Ammon's horn (tissue), 1 donor: ENCODE results near the gene EIF2B5.
"Not testable (repeated sequence)": the region's sequence is repeated elsewhere in the genome, so short reads cannot be mapped to it uniquely, and the experiment has no call there.

Experiments used
- DNase-seq: peaks from one replicate; pipeline ENCODE4 v3.0.0-alpha.2; 2016; ENCODE audit warnings: low spot score

Gene EIF2B5

DNA sequence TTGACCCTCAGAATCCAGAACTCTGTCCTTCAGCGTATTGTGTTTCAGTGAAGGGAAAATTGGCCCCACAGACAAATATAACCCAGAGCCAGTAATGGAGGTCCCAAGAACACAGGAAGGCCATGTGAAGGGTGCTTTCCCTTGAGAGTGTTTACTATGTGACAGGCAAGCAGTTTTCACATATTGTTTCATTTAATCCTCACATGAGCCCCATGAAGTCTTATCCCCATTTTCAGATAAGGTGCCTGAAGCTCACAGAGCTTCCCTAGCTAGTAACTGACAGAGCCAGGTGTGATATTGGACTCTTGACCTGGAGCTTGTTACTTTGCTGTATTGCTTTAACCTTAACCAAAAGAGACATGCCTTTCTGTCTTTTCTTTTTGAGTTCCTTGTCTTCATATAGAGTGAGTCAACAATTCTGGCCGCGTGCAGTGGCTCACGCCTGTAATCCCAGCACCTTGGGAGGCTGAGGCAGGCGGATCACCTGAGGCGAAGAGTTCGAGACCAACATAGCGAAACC lies 10.7 kb downstream of the EIF2B5 start:
- DNase-seq = no peak

DNA sequence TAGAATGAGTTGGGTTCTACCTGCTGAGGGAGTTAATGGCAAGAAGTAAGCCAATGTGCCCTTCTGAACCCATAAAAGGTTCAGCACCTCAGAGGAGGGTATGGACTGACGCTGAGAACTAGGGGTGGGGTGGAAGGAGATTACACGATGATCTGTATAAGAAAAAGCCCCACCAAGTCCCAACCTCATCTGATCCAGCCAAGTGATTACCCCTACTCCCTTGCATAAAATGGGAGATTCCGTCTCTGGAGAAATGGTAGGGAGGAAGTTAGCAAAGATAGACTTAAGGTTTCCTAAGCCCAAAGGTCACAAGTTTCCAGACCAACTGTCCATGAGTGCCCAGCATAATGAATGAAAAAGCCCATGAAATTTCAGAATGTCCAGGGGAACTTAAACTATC lies 12.9 kb downstream of the EIF2B5 start:
- no peak for DNase-seq

DNA sequence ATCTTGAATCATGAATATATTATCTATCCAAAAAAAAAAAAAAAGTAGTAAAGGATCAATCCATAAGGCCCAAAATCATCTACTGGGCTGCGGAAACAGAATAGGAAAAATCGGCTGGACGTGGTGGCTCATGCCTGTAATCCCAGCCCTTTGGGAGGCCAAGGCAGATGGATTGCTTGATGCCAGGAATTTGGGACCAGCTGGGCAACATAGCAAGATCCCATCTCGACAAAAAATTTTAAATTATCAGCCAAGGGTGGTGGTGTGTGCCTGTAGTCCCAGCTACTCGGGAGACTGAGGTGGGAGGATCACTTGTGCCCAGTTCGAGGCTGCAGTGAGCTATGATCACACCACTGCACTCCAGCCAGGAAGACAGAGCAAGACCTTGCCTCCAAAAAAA lies 14.0 kb downstream of the EIF2B5 start:
- DNase-seq = no peak

DNA sequence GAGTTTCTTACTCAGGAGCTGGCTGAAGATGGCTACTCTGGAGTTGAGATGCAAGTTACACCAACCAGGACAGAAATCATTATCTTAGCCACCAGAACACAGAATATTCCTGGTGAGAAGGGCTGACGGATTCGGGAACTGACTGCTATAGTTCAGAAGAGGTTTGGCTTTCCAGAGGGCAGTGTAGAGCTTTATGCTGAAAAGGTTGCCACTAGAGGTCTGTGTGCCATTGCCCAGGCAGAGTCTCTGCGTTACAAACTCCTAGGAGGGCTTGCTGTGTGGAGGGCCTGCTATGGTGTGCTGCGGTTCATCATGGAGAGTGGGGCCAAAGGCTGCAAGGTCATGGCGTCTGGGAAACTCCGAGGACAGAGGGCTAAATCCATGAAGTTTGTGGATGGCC lies 14.6 kb downstream of the EIF2B5 start:
- not testable (repeated sequence) for DNase-seq

DNA sequence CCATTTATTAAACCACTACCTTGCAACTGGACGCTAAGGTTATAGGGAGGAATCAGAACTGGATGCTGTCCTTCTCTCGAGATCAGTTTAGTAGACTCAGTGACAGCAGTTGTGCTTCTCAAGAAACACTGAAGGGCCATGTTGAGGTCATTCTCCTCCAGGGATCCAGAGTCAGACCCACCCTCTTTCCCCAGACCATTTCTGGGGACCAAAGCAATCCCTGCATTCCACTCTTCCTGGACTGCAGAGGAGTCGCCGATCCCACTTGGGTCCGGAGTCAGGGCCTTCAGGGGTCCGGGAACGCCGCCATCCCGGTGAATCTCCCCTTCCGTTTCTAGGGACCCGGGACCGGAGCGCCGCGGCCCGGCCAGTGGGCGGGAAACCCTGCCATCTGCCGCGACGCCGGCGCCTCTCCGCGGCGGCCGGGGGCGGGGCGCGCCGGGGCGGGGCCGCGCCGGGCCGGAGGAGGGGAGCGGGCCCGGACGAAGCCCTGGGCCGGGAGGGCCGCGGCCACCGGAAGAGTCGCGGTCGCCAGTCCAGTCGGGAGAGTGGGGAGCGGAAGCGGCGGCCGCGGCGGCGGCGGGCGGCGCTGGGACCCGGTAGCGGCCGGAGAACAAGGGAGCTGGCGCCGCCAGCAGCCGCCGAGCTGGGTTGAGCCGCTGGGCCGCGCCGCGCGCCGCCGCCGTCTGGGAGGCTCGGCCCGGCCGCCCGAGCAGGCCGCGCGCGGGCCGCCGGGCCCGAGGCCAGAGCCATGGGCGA lies 19.9 kb downstream of the EIF2B5 start, which contains the start of gene DVL3:
Gene DVL3, plus strand, starts transcription at position 493 of the 759 bp plus-strand sequence. Its CDS starts 259 bp downstream, at position 752.
- DNase-seq = peak; percentile 77

DNA sequence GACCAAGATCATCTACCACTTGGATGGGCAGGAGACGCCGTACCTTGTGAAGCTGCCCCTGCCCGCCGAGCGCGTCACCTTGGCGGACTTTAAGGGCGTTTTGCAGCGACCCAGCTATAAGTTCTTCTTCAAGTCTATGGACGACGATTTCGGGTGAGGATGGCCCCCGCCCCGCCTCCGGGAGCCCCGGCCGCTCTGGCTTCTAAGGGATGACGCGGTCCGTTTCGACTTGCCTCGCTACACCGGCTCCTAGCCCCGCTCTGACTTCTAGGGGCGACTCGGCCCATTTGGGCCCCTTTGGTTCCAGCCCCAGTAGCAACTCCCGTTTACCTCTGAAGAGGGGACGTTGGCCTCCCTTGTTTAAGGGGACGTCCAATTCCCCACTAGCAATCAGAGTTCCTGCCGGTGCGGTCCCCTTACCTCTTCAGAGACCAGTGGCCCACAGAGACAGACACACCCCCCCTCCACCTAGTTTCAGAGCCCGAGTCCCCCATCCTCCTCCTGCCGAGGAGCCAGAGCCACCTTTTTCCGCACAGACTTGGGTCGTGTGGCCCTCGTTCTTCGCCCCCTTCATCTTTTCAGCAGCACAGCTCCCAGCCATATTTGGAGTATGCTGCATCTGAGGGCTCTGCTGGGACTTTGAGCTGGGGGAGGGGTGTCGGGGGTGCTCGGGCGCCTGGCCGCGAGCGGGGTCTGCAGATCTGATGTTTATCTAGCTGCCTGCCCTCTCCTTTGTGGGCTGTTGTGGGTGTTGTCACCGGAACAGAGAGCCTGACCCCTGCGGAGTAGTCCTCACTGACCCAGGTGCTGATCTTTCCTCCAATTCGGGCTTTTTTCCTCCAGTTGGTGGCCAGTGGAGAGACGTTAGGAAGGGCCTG lies 20.7 kb downstream of the EIF2B5 start:
- DNase-seq = no peak

DNA sequence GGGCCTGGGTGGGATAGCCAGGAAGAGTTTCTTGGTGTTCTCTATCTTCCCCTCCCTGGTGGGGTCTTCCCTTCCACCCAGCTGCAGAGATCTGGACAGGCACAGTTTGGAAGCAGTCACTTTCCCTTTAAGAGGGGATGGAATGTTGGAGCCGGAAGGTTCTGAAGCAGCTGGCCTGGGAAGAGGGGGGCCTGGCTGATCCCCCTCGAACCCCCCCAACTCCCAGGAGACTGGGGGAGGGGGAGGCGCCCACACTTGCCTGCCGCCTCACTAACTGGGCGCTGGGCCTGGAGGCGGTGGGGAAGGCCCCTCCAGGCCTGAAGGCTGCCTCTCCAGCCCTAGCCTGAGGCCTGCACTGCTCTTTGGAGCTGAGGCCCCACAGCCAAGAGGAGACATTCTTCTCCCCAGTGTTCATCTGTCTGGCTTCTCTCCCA lies 21.4 kb downstream of the EIF2B5 start:
- peak; percentile 61 for DNase-seq

DNA sequence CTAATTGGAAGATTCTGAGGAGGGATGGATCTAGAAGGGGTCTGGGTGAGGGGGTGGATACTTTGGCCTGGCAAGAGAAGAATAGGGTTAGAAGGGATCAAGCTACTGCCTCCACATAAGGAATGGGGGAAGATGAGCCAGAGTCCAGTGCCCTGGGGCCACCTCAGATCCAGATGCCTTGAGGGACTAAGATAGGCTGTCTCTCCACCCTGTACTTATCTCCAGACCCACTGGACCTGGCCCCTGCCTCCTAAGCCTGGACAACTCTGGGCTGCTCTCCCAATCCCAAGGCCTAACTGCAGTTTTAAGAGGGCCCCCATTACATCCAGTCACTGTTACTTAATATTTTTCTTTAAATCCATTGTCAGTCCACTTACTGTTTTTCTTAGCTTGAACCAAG lies 22.0 kb downstream of the EIF2B5 start:
- no peak for DNase-seq

DNA sequence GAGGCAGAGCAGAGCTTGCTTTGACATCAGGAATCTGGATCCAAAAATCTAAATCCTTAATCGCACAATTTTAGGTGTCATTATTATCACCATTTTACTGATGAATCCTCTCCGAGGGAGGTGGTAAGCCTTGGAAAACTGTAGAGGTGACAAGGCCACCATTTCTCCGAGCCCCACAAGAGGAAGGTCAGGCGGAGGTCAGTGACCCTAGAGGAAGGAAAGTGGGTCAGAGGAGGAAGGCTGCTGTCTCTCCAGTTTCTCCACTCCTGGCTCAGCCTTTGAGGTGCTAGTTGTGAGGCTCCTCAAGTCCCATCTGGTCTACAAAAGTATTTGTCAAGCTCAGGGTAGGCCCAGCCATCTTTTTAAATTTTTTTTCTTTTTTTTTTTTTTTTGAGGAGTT lies 23.2 kb downstream of the EIF2B5 start:
- no peak for DNase-seq

DNA sequence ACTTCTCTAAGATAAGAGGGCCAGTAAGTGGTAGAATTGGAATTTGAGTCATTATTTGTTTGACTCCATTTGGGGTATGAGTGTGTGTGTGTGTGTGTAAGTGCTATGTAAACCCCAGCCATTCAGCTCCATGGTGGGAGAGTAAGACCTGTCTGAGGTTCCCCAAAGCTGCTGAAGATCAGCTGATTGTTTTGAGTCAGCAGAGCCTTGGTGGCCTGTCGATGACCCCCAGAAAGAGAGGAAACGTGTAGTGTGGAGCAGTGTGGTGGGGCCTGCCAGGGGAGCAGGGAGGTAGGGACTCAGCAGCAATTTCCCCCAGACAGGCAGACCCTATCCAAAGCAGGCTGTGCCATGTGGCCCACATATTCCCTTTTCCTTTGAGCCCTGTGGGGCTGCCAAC lies 25.3 kb downstream of the EIF2B5 start:
- DNase-seq = no peak

DNA sequence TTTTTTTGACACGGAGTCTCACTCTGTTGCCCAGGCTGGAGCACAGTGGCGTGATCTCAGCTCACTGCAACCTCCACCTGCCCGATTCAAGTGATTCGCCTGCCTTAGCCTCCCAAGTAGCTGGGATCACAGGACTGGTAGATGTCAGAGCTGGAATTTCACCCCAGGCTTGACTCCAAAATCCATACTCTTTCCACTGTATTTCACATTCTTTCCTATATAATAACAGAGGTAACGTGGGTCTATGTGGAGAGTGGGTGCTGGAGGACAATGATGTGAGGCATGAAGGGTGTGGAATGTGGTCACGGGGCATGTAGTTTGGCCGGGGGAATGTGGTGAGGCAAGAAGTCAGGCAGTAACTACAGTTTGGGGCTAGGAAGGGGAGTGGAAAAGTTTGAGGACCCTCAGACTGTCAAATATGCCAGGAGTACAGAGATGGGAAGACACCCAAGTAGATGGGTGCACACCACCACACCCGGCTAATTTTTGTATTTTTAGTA lies 27.5 kb downstream of the EIF2B5 start:
- DNase-seq = not testable (repeated sequence)

DNA sequence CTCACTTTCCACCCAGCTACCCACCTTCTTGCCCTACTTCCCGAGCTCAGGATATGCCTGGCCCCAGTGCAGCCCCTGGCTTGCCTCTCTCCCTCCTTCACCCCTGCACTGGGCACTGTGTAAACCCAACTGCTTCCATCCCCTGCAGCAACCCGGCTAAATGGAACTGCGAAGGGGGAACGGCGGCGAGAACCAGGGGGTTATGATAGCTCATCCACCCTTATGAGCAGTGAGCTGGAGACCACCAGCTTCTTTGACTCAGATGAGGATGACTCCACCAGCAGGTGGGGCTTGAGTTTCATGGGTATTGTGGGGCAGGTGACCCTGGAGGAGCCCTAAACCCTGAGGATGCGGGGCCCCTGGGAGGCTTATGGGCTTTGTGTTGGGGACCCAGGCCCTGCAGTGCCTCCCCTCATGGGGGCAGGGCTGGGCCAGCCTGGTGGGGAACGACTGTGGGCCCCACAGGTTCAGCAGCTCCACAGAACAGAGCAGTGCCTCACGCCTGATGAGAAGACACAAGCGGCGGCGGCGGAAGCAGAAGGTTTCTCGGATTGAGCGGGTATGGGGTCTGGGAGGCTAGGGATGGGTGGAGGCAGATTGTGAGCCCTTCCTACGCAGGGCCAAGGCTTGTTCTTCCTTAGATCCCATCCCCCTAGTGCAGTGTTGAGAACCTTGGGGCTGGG lies 29.6 kb downstream of the EIF2B5 start:
- DNase-seq = no peak

DNA sequence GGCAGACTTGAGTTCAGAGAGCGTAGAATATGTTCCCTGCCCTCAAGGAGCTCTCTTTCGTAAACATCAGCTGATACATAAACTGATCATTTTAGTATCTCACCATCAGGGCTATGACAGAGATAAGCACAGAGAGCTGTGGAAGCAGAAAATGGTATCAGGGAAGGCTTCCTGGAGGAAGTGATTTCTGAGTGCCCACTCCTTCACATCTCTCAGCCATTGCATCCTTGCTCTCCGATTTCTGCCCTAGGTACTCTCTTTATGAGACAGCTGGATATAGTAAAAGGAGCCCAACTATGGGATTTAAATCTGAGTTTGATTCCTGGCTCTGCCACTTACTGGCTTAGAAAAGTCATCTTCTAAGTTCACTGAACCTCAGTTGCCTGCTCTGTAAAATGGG lies 30.4 kb downstream of the EIF2B5 start:
- DNase-seq = no peak

DNA sequence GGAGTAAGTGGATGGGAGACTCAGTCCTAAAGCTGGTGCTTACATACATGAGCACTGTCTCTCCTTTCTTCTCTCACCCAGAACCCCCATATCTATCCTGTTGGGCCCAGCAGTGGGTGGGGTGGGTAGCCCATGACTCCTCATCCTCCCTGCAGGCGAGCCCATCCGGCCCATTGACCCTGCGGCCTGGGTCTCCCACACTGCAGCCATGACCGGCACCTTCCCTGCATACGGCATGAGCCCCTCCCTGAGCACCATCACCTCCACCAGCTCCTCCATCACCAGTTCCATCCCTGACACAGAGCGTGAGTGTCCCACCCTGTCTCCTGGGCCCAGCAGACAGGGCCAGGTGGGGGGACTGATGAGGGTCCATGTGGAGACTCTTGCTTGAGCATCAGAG lies 31.5 kb downstream of the EIF2B5 start:
- DNase-seq = no peak

DNA sequence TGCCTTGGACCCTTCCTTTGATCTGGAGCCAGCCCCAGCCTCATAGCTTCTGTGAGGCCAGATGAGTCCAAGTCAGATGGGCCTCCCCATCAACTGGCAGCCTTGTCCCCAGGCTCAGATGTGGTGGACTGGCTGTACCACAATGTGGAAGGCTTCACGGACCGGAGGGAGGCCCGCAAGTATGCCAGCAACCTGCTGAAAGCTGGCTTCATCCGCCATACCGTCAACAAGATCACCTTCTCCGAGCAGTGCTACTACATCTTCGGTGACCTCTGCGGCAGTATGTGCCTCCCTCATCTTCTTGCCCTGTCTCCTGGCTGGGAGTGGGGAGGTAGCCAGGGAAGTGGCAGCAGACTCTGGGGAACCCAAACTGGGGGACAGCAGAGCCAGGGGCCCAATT lies 32.6 kb downstream of the EIF2B5 start:
- no peak for DNase-seq

DNA sequence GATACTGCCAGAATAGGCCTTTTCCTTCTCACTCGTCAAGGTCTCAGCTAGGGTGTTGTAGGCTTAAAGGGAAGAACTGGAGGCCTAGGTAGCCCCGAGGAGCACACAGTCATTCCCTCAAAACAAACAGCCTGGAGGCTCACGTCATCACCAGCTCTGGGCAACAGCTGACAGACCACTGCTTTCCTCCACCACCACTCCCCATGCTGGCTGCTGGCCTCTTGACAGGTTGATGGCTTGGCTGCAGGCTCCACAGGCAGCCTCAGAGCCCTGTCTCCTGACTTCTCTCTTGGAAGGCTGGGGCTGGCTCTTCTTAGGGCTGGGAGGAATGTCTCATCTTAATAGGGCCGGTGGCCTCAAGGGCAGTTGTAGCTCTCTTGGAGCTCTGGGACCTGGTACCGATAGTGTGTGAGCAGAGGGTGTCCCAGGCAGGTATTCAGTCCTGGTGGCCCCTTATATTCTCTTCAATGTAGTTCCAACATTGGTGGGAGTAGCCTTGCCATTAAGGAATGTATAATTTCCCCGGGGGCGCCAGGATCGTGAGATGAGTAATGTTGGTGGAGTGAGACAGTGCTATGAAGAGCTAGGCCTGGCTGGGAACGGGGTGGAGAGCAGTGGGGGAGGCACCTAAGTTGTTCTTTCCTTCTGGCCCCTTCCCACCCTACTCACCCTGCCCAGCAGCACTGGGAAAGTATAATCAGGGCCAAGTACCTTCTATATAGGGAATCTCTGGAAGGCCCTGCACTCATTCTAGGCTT lies 33.4 kb downstream of the EIF2B5 start:
- DNase-seq = no peak

DNA sequence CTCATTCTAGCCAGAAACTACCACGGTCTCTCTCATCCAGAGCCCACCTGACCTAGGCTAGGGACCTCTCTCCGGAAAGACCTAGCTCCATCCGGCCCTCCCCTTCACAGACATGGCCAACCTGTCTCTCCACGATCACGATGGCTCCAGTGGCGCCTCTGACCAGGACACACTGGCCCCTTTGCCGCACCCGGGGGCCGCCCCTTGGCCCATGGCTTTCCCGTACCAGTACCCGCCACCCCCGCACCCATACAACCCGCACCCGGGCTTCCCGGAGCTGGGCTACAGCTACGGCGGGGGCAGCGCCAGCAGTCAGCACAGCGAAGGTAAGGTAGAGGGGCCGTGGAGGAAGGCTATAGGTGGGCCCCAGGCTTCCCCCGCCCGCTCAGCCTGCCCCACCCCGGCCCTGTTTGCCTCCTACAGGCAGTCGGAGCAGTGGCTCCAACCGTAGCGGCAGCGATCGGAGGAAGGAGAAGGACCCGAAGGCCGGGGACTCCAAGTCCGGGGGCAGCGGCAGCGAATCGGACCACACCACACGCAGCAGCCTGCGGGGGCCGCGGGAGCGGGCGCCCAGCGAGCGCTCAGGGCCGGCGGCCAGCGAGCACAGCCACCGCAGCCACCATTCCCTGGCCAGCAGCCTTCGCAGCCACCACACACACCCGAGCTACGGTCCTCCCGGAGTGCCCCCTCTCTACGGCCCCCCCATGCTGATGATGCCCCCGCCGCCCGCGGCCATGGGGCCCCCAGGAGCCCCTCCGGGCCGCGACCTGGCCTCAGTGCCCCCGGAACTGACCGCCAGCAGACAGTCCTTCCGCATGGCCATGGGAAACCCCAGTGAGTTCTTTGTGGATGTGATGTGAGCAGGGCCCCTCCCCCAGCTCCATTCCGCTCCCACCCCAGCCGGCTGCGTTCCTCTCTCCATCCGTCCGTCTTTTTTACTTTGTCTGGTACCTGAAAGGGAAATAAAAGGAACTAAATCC lies 35.0 kb downstream of the EIF2B5 start:
- no peak for DNase-seq

DNA sequence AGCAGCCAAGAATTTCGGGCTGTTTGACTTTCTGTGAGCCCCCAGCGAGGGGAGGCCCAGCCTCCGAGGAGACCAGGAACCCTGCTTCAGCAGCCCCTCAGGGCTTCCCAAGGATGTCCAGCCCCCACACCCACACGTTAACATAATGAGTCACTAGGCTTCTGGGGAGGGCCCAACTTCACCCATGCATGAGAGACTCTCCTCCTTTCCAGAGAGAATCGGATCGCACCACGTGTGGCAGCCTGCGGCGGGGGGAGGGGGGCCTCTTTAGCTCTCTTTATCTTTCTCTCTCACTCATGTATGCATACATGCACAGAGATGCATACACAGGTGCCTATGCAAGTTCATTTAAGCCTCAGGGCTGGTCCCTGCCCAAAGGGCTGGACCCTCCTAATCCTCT lies 36.4 kb downstream of the EIF2B5 start:
- no peak for DNase-seq

DNA sequence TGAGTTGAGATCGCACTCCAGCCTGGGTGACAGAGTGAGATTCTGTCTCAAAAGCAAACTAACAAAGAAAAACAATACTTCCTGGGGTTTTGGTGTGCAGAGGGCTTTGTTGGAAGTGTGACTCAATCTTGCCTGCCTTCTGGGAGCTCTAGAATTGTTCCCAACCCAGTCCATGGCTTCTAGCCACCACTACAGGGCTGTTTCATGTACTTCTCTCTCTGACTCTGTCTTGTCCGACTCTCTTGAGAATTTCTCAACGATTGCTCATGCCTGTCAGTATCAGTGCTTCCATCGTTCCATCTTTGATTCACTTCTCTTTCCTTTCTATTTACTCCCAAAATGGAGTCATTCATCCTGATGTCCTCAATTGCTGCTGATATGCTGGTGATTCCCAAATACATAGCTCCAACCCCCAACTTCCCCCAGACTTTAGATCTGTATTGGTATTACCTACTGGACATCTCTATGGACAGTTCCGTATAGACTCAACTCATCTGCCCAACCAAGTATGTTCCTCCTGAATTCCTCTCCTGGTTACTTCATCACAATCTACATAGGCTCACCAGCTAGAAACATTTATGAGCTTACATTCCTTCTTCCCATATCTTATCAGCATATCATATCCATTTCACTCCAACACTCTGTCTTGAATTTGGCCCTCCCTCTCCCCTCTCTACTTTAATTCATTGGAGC lies 37.7 kb downstream of the EIF2B5 start:
- DNase-seq = no peak

DNA sequence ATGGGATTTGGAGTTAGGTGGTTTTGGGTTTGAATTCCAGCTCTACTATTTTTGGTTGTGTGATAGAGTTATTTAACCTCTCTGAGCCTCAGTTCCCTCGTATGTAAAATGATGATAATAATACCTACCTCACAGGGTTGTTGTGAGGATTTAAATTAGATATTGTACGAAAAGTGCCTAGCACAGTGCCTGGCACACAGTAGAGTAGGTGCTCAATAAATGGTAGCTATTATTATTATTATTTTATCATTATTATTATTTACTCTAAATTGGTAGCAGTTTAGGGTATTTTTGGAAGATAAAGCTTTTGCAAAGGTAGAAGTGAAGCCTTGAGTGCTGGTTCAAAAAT lies 38.2 kb downstream of the EIF2B5 start:
- no peak for DNase-seq
